Dendritic cell treated with granulocyte-macrophage colony-stimulating factor and Interleukin-4, amounts not matched to agents 40 ng/mL and 50 ng/mL, for 4 days (primary cell): Measurements from ENCODE around the gene MAK.
"Not testable (repeated sequence)": the region's sequence is repeated elsewhere in the genome, so short reads cannot be mapped to it uniquely, and the experiment has no call there.

Source experiments
- H3K27ac Mint-ChIP-seq: one replicate; pipeline ENCODE4 v1.8.0; 2022; ENCODE audit warnings: mild to moderate bottlenecking, mixed read lengths
- H3K27me3 Mint-ChIP-seq: one replicate; pipeline ENCODE4 v1.8.0; 2022; ENCODE audit warnings: mild to moderate bottlenecking, mixed read lengths
- H3K36me3 Mint-ChIP-seq: one replicate; pipeline ENCODE4 v1.8.0; 2022; ENCODE audit warnings: low read depth, mixed read lengths
- H3K4me1 Mint-ChIP-seq: one replicate; pipeline ENCODE4 v1.8.0; 2022; ENCODE audit warnings: low read depth, mixed read lengths
- H3K4me3 Mint-ChIP-seq: one replicate; pipeline ENCODE4 v1.8.0; 2022; ENCODE audit warnings: mild to moderate bottlenecking, moderate library complexity, mixed read lengths
- H3K9me3 Mint-ChIP-seq: one replicate; pipeline ENCODE4 v1.8.0; 2022; ENCODE audit warnings: mixed read lengths
- intact Hi-C: fragments of 100-400 bp; cut with micrococcal nuclease; formaldehyde crosslinking; loops from one replicate; pipeline ENCODE4 v1.15.0; 2022

The MAK gene

DNA sequence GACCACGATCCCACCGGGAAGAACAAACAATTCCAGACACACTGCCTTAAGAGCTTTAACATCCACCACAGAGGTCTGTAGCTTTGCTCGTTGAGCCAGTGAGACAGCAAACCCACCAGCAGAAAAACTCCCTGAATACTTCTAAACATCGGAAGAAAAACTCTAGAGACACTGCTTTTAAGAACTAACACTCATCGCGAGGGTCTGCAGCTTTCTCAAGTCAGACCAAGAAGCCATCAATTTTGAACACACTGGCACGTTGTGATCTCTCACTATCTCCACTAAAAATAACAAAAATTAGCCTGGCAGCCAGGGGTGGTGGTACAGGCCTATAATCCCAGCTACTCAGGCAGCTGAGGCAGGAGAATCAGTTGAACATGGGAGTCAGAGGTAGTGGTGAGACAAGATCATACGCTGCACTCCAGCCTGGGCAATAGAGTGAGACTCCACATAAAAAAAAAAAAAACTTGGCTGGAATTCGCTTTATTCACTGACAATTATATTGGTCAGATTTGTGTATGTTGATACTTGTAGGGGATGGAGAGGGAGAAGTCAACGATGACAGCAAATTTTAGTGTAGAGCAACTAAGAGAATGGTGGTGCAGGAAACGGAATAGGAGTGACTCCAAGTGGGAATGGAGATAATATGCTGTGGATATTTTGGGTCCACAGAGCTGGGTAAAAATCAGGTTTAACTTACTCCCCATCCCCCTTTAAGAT is 116.3 kb downstream of the MAK start:
- Mint-ChIP-seq H3K36me3 (peaks cover 31% of the 10 kb centered on the region), H3K27ac (peak overlapping the region; percentile 97), H3K27me3 (no peaks in the 10 kb centered on the region), H3K4me3 (peak overlapping the region; percentile 93), H3K9me3 (peaks cover 22% of the 10 kb centered on the region), H3K4me1 (peaks cover 44% of the 10 kb centered on the region)
- intact Hi-C loops, result loop anchor here (1.0 kb wide), 1 partner anchor 28 kb away; the partner anchor contains the start of genes C6orf52 and PAK1IP1

GRCh38 chr6:10720960-10721849 is 117.1 kb downstream of the MAK start:
- peaks cover 31% of the 10 kb centered on the region for H3K36me3 Mint-ChIP-seq
- H3K4me1 Mint-ChIP-seq, result peaks cover 36% of the 10 kb centered on the region

DNA sequence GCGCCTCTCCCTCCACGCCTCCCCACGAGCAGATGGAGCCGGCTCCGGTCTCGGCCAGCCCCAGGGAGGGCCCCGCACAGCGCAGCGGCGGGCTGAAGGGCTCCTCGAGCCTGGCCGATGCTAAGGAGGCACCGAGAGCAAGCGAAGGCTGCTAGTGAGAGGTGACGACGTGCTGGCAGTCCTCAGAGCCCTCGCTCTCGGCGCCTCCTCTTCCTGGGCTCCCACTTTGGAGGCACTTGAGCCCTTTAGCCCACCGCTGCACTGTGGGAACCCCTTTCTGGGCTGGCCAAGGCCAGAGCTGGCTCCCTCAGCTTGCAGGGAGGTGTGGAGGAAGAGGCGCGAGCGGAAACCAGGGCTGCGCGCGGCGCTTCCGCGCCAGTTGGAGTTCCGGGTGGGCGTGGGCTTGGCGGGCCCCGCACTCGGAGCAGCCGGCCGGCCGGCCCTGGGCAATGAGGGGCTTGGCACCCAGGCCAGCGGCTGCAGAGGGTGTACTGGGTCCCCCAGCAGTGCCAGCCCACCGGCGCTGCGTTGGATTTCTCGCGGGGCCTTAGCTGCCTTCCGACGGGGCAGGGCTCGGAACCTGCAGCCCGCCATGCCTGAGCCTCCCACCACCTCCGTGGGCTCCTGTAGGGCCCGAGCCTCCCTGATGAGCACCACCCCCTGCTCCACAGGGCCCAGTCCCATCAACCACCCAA is 117.9 kb downstream of the MAK start:
- Mint-ChIP-seq H3K4me3 (peak overlapping the region; percentile 81), H3K36me3 (peaks cover 25% of the 10 kb centered on the region), H3K27ac (peak overlapping the region; percentile 86), H3K27me3 (no peaks in the 10 kb centered on the region), H3K4me1 (peaks cover 30% of the 10 kb centered on the region), H3K9me3 (peaks cover 22% of the 10 kb centered on the region)
- intact Hi-C loops, result no loop called here

More at GRCh38 chr6:10720960-10721849, 117.1 kb downstream of the MAK start:
- intact Hi-C loops, result loop anchor here (1.0 kb wide), 1 partner anchor 27 kb away; the partner anchor contains the start of genes C6orf52 and PAK1IP1
- Mint-ChIP-seq H3K9me3 (peaks cover 22% of the 10 kb centered on the region), H3K27ac (peak overlapping the region; percentile 97), H3K4me3 (peak overlapping the region; percentile 81)
- H3K27me3 Mint-ChIP-seq, result not testable (repeated sequence)

DNA sequence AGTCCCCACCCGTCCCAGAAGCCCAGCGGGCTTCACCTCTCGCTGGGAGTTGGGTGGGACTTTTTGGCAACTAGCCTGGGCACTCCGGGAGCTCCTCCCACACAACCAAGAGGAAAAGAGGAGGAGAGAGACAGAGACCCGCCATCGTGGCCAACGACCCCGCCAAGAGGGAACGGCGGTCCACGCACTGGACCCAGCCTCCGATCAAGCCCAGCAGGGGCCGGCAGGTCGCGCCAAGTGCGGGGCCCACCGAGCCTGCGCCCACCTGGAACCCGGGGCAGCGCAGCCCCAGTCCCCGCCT is 118.4 kb downstream of the MAK start:
- peaks cover 20% of the 10 kb centered on the region for H3K36me3 Mint-ChIP-seq
- H3K4me1 Mint-ChIP-seq, result peaks cover 26% of the 10 kb centered on the region
- H3K4me3 Mint-ChIP-seq, result peak overlapping the region; percentile 81
- intact Hi-C loops, result no loop called here
- no peaks in the 10 kb centered on the region for H3K27me3 Mint-ChIP-seq
- peaks cover 22% of the 10 kb centered on the region for H3K9me3 Mint-ChIP-seq
- H3K27ac Mint-ChIP-seq, result peak overlapping the region; percentile 86

DNA sequence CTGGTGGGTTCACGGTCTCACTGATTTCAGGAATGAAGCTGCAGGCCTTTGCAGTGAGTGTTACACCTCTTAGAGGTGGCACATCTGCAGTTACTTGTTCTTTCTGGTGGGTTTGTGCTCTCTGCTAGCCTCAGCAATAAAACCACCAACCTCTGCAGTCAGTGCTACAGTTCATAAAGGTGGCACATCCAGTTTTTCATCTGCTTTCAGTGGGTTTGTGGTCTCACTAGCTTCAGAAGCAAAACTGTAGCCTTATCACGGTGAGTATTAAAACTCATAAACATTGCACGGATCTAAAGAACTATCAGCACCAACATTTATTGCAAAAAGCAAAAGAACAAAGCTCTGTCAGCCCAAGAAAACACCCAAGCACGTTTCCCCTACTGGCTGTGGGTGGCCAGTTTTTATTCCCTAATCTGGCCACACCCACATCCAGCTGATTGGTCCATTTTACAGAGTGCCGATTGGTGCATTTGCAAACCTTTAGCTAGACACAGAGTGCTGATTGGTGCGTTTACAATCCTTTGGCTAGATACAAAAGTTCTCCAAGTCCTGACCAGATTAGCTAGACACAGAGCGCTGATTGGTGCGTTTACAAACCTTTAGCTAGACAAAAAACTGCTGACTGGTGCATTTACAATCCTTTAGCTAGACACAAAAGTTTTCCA is 118.9 kb downstream of the MAK start:
- peaks cover 18% of the 10 kb centered on the region for H3K36me3 Mint-ChIP-seq
- intact Hi-C loops, result no loop called here
- H3K4me1 Mint-ChIP-seq, result peaks cover 22% of the 10 kb centered on the region
- H3K27ac Mint-ChIP-seq, result peak overlapping the region; percentile 86
- no peaks in the 10 kb centered on the region for H3K27me3 Mint-ChIP-seq
- peaks cover 22% of the 10 kb centered on the region for H3K9me3 Mint-ChIP-seq
- H3K4me3 Mint-ChIP-seq, result peak overlapping the region; percentile 81

DNA sequence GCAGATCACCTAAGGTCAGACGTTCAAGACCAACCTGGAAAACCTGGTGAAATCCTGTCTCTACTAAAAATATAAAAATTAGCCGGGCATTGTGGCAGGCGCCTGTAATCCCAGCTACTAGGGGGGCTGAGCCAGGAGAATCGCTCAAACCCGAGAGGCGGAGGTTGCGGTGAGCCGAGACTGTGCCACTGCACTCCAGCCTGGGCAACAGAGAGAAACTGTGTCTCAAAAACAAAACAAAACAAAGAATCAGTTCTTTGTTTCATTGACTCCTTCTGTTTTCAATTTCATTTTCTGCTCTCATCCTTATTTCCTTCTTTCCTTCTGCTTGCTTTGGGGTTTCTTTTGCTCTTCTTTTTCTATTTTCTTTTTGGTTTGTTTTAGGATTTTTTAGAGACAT is 124.4 kb downstream of the MAK start:
- Mint-ChIP-seq H3K36me3 (peaks cover 12% of the 10 kb centered on the region), H3K9me3 (peaks cover 16% of the 10 kb centered on the region), H3K27me3 (no peaks in the 10 kb centered on the region), H3K27ac (no peak overlapping the region), H3K4me3 (no peak overlapping the region), H3K4me1 (no peaks in the 10 kb centered on the region)
- intact Hi-C loops, result no loop called here
